Lung (tissue), 12 donors: ENCODE data around the gene ARRDC3. TPM values are rescaled to one million over a fixed set of nuclear protein-coding genes. Genes with fewer than 3 reads are reported as not detected.
A peak's percentile ranks its signal among the peaks of the same experiment; 100 is the strongest.

Experiments used
- ATAC-seq: fragments of 200-7000 bp; cut with Tn5 transposase; one replicate; pipeline ENCODE4 v1.9.1; 2020; ENCODE audit warnings: moderate number of reproducible peaks; ENCODE audit not compliant: insufficient read depth, low FRiP score
- DNase-seq, 3 donors: peaks; one replicate each; pipeline ENCODE4 v3.0.0-alpha.2; 2013 to 2017
- H3K27ac ChIP-seq, 2 donors: one replicate each; pipeline ENCODE4 v1.5.1; 2013; ENCODE audit warnings: mild to moderate bottlenecking in 2 of 2, moderate library complexity in 2 of 2, control low read depth in 1 of 2, inconsistent platforms in 1 of 2, low read depth in 1 of 2, low read length in 1 of 2
- H3K27me3 ChIP-seq, 3 donors: one replicate each; pipeline ENCODE4 v1.5.1; 2013; ENCODE audit warnings: low read length in 2 of 3; ENCODE audit not compliant: control insufficient read depth in 3 of 3, insufficient read depth in 3 of 3
- H3K36me3 ChIP-seq, 4 donors: one replicate each; pipeline ENCODE4 v1.5.1; 2013; ENCODE audit warnings: low read length in 4 of 4, mild to moderate bottlenecking in 1 of 4, moderate library complexity in 1 of 4; ENCODE audit not compliant: control insufficient read depth in 4 of 4, insufficient read depth in 4 of 4
- H3K4me1 ChIP-seq, 5 donors: one replicate each; pipeline ENCODE4 v1.5.1; 2013; ENCODE audit warnings: low read length in 5 of 5, mild to moderate bottlenecking in 2 of 5, moderate library complexity in 1 of 5; ENCODE audit not compliant: control insufficient read depth in 5 of 5, insufficient read depth in 5 of 5
- H3K4me3 ChIP-seq: one replicate; pipeline ENCODE4 v1.5.1; 2013; ENCODE audit warnings: mild to moderate bottlenecking, control low read depth, moderate library complexity
- H3K9ac ChIP-seq, 2 donors: one replicate each; pipeline ENCODE4 v1.5.1; 2013; ENCODE audit warnings: low read length in 2 of 2, control low read depth in 1 of 2; ENCODE audit not compliant: insufficient read depth in 1 of 2
- H3K9me3 ChIP-seq, 4 donors: one replicate each; pipeline ENCODE4 v1.5.1; 2013; ENCODE audit warnings: low read length in 3 of 4, mild to moderate bottlenecking in 1 of 4, moderate library complexity in 1 of 4; ENCODE audit not compliant: control insufficient read depth in 4 of 4, insufficient read depth in 3 of 4
- CTCF ChIP-seq: IDR thresholded peaks from 2 replicates; pipeline ENCODE4 v1.5.1; 2012; ENCODE audit warnings: mild to moderate bottlenecking; ENCODE audit errors: control extremely low read depth, extremely low read depth
- WGBS, 2 donors: extraction: QIAGEN DNeasy Blood & Tissue Kit; methylation state at CpG; one replicate each; pipeline ENCODE4 v1.1.7; 2013; 5-methylcytosine and 5-hydroxymethylcytosine counted together
- polyA plus RNA-seq, 2 donors: library from polyadenylated mRNA; stranded (reverse); fragments of 200-250 nt; gene quantifications; one replicate each; pipeline ENCODE4 v1.2.1, GENCODE V29; 2013
- total RNA-seq, 2 donors: library from RNA; depleted of rRNA in 1 of 2; stranded (reverse); fragments of >200 nt in 1 of 2; gene quantifications; one replicate each; pipeline ENCODE4 v1.2.1, GENCODE V29; 2014 to 2021
- donor health status: control.
- donor health status: control.
- donor health status: Bipolar disorder and iron deficiency.
- donor health status: healthy.
- donor health status: DM: yes; HTN: yes; CAD: no.

The ARRDC3 gene
- total and polyA plus RNA-seq, 4 donors, result 26.0 to 455 (median 77.3) TPM

GRCh38 chr5:91381239-91381773, 1.8 kb downstream of the ARRDC3 start:
- WGBS, 2 donors, result 0% methylated on average over 6 of the region's 6 CpGs
- DNase-seq (no peak), ATAC-seq (no peak)
- TF ChIP-seq CTCF, result no peak
- peaks cover 0 to 23% (median 7%) of the 10 kb centered on the region in 4 donors for H3K36me3 ChIP-seq
- H3K4me1 ChIP-seq, result peaks cover 0 to 18% (median 2%) of the 10 kb centered on the region in 5 donors
- H3K4me3 ChIP-seq, result peak overlapping the region; percentile 80
- no peaks in the 10 kb centered on the region for H3K9me3 ChIP-seq
- H3K27me3 ChIP-seq, result no peaks in the 10 kb centered on the region
- peak overlapping the region; percentile 93 to 98 for H3K27ac ChIP-seq
- H3K9ac ChIP-seq, result peak overlapping the region; percentile 100

GRCh38 chr5:91380491-91381238, 2.5 kb downstream of the ARRDC3 start:
- H3K27me3 ChIP-seq, result no peaks in the 10 kb centered on the region
- no peak for TF ChIP-seq CTCF
- peak overlapping the region; percentile 80 for H3K4me3 ChIP-seq
- peak overlapping the region; percentile 100 for H3K9ac ChIP-seq
- H3K9me3 ChIP-seq, result no peaks in the 10 kb centered on the region
- H3K27ac ChIP-seq, result peak overlapping the region; percentile 93 to 98
- 0% methylated on average over 42 of the region's 42 CpGs for WGBS, 2 donors
- peaks cover 0 to 23% (median 9%) of the 10 kb centered on the region in 4 donors for H3K36me3 ChIP-seq
- DNase-seq, result peak; percentile 99
- H3K4me1 ChIP-seq, result peaks cover 0 to 18% (median 1%) of the 10 kb centered on the region in 5 donors
- peak; percentile 81 for ATAC-seq

- no peak for TF ChIP-seq CTCF
- H3K4me1 ChIP-seq, result peaks cover 0 to 18% (median 1%) of the 10 kb centered on the region in 5 donors
- H3K4me3 ChIP-seq, result peak overlapping the region; percentile 80
Observed at GRCh38 chr5:91379914-91380490, 3.1 kb downstream of the ARRDC3 start.

More at GRCh38 chr5:91379914-91380490, 3.1 kb downstream of the ARRDC3 start:
- Histone ChIP-seq H3K9ac (peak overlapping the region; percentile 100), H3K27ac (peak overlapping the region; percentile 93 to 98), H3K27me3 (no peaks in the 10 kb centered on the region), H3K9me3 (no peaks in the 10 kb centered on the region), H3K36me3 (peaks cover 0 to 23% (median 11%) of the 10 kb centered on the region in 4 donors)
- WGBS, 2 donors, result 0% methylated on average over 60 to 65 of the region's 65 CpGs
- DNase-seq, result peak; percentile 97 to 98 (median 97)
- ATAC-seq, result peak; percentile 79
